A549 (cell line): Measurements from ENCODE around the gene CFAP61.

Experiments
- CBX2 ChIP-seq: fragments of 200-600 bp; sonication (generic); IDR thresholded peaks from 2 replicates; pipeline ENCODE4 v1.6.1; 2016; ENCODE audit warnings: low read depth, mild to moderate bottlenecking, borderline replicate concordance
- CEBPB ChIP-seq, 2 experiments: fragments of >200 bp in 1 of 2; sonication (Bioruptor Twin) in 1 of 2; formaldehyde crosslinking in 1 of 2; IDR thresholded peaks; 2 replicates each; pipeline ENCODE4 v1.6.1; 2012 to 2016
- MAX ChIP-seq: IDR thresholded peaks from 2 replicates; pipeline ENCODE4 v1.6.1; 2012
- POLR2A ChIP-seq: IDR thresholded peaks from 2 replicates; pipeline ENCODE4 v1.6.1; 2012; ENCODE audit warnings: mild to moderate bottlenecking, low read length
- SMC3 ChIP-seq: fragments of >200 bp; sonication (Bioruptor Twin); formaldehyde crosslinking; IDR thresholded peaks from 3 replicates; pipeline ENCODE4 v1.6.1; 2018; ENCODE audit warnings: inconsistent platforms
- TF ChIP-seq, protein P1 (sequence below): fragments of >200 bp; sonication (Bioruptor Twin); formaldehyde crosslinking; IDR thresholded peaks from 3 replicates; pipeline ENCODE4 v1.5.1; 2016

DNA sequence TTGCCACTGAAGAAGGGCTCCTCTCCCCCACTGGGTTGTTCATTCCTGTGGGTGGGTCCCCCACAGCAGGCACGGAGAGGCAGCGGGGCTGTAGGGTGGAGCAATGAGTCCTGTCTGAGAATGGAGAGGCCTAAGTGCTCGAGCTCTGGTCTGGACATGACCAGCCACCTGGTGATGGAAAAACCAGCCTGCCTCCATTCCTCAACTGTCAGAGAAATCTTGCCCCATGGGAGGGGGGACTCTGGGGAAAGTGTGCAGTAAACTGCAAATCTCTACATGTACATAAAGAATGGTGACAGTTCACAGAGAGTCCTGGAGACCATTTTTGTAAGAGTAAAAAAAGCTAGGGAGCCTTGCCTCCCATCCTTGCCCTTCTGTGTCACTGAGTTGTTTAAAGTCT, 349.7 kb downstream of the CFAP61 start:
- TF ChIP-seq CEBPB (IDR thresholded peaks at IDR 0.05): no peak
- TF ChIP-seq CBX2: no peak
- TF ChIP-seq MAX: no peak
- TF ChIP-seq POLR2A: no peak
- TF ChIP-seq SMC3: no peak
- TF ChIP-seq, protein P1, sequence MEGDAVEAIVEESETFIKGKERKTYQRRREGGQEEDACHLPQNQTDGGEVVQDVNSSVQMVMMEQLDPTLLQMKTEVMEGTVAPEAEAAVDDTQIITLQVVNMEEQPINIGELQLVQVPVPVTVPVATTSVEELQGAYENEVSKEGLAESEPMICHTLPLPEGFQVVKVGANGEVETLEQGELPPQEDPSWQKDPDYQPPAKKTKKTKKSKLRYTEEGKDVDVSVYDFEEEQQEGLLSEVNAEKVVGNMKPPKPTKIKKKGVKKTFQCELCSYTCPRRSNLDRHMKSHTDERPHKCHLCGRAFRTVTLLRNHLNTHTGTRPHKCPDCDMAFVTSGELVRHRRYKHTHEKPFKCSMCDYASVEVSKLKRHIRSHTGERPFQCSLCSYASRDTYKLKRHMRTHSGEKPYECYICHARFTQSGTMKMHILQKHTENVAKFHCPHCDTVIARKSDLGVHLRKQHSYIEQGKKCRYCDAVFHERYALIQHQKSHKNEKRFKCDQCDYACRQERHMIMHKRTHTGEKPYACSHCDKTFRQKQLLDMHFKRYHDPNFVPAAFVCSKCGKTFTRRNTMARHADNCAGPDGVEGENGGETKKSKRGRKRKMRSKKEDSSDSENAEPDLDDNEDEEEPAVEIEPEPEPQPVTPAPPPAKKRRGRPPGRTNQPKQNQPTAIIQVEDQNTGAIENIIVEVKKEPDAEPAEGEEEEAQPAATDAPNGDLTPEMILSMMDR: no peak
